ENCODE results near the gene AMT. TPM values are rescaled to one million over a fixed set of nuclear protein-coding genes. Genes with fewer than 3 reads are reported as not detected.
"Not testable (repeated sequence)": the region's sequence is repeated elsewhere in the genome, so short reads cannot be mapped to it uniquely, and the experiment has no call there.

The AMT gene
- total RNA-seq, 2 donors from 2014 or later = 10.9 to 27.7 TPM

GRCh38 chr3:49410066-49410845 is 12.0 kb downstream of the AMT start:
- H3K4me1 ChIP-seq = peaks cover 67% of the 10 kb centered on the region
- no peaks in the 10 kb centered on the region for H3K36me3 ChIP-seq (replicated peaks in 1 of 2; ENCODE audit: insufficient read depth in 1 of 2, low read depth in 2 of 2)
- H3K27me3 ChIP-seq = no peaks in the 10 kb centered on the region
- no peaks in the 10 kb centered on the region for H3K9me3 ChIP-seq
- TF ChIP-seq POLR2A (IDR thresholded peaks at IDR 0.05) = no peak
- no peak for TF ChIP-seq CTCF (IDR thresholded peaks at IDR 0.05)
- no peak for ATAC-seq
- 17 to 30% methylated on average over 4 of the region's 4 CpGs for WGBS, 2 donors
- H3K27ac ChIP-seq = peak overlapping the region; percentile 18 to 99 (median 93)
- intact Hi-C loops (cut with DNase I) = no loop called here
- H3K4me3 ChIP-seq = peak overlapping the region; percentile 24 to 79
- DNase-seq = no peak

GRCh38 chr3:49406571-49407565 is 15.4 kb downstream of the AMT start:
- H3K27ac ChIP-seq = peak overlapping the region in 1 of 4 donors; percentile 26
- 52 to 66% methylated on average over 16 to 17 of the region's 17 CpGs for WGBS, 2 donors
- no peak for ATAC-seq
- DNase-seq = no peak
- H3K9me3 ChIP-seq = no peaks in the 10 kb centered on the region
- intact Hi-C loops (cut with DNase I) = no loop called here
- no peaks in the 10 kb centered on the region for H3K27me3 ChIP-seq
- H3K36me3 ChIP-seq (replicated peaks in 1 of 2; ENCODE audit: insufficient read depth in 1 of 2, low read depth in 2 of 2) = no peaks in the 10 kb centered on the region
- peaks cover 50% of the 10 kb centered on the region for H3K4me1 ChIP-seq
- TF ChIP-seq POLR2A (IDR thresholded peaks at IDR 0.05) = no peak
- no peak for TF ChIP-seq CTCF (IDR thresholded peaks at IDR 0.05)
- no peak overlapping the region for H3K4me3 ChIP-seq

GRCh38 chr3:49405570-49405969 is 16.7 kb downstream of the AMT start:
- intact Hi-C loops (cut with DNase I); H3K27me3 ChIP-seq; ATAC-seq; H3K27ac ChIP-seq; H3K36me3 ChIP-seq (replicated peaks in 1 of 2; ENCODE audit: insufficient read depth in 1 of 2, low read depth in 2 of 2); H3K9me3 ChIP-seq; H3K4me3 ChIP-seq; DNase-seq: not testable (repeated sequence)
- 59 to 65% methylated on average over 9 of the region's 9 CpGs for WGBS, 2 donors
- H3K4me1 ChIP-seq = peaks cover 48% of the 10 kb centered on the region

DNA sequence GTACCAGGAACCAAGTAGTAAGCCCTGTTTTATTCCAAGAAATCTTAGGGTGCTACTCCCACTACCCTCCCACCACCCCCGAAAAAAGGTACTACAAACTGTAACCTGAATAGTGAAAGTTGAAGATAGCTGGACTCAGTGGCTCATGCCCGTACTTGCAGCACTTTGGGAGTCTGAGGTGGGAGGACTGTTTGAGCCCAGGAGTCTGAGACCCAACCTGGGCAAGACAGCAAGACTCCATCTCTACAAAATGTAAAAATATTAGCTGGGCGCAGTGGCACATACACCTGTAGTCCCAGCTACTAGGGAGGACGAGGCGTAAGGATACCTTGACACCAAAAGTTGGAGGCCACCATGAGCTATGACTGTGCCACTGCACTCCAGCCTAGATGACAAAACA is 18.4 kb downstream of the AMT start:
- H3K4me1 ChIP-seq = peaks cover 32% of the 10 kb centered on the region
- H3K27me3 ChIP-seq = no peaks in the 10 kb centered on the region
- H3K4me3 ChIP-seq = no peak overlapping the region
- 62 to 93% methylated on average over 2 to 5 of the region's 5 CpGs for WGBS, 2 donors
- TF ChIP-seq POLR2A (IDR thresholded peaks at IDR 0.05) (no peak), CTCF (IDR thresholded peaks at IDR 0.05) (no peak)
- intact Hi-C loops (cut with DNase I) = no loop called here
- ATAC-seq (no peak), DNase-seq (no peak)
- H3K27ac ChIP-seq = no peak overlapping the region
- H3K36me3 ChIP-seq (replicated peaks in 1 of 2; ENCODE audit: insufficient read depth in 1 of 2, low read depth in 2 of 2) = no peaks in the 10 kb centered on the region
- H3K9me3 ChIP-seq = no peaks in the 10 kb centered on the region

GRCh38 chr3:49401766-49402165 is 20.5 kb downstream of the AMT start:
- H3K27me3 ChIP-seq = no peaks in the 10 kb centered on the region
- no peak overlapping the region for H3K4me3 ChIP-seq
- H3K4me1 ChIP-seq = peaks cover 25% of the 10 kb centered on the region
- no peak for TF ChIP-seq POLR2A (IDR thresholded peaks at IDR 0.05)
- TF ChIP-seq CTCF (IDR thresholded peaks at IDR 0.05) = no peak
- no peak overlapping the region for H3K27ac ChIP-seq
- intact Hi-C loops (cut with DNase I) = no loop called here
- H3K9me3 ChIP-seq = no peaks in the 10 kb centered on the region
- H3K36me3 ChIP-seq (replicated peaks in 1 of 2; ENCODE audit: insufficient read depth in 1 of 2, low read depth in 2 of 2) = no peaks in the 10 kb centered on the region
- DNase-seq = no peak
- no peak for ATAC-seq
- 55 to 64% methylated on average over 2 of the region's 2 CpGs for WGBS, 2 donors
